ENCODE measurements around the gene TRPV4.

The TRPV4 gene

DNA sequence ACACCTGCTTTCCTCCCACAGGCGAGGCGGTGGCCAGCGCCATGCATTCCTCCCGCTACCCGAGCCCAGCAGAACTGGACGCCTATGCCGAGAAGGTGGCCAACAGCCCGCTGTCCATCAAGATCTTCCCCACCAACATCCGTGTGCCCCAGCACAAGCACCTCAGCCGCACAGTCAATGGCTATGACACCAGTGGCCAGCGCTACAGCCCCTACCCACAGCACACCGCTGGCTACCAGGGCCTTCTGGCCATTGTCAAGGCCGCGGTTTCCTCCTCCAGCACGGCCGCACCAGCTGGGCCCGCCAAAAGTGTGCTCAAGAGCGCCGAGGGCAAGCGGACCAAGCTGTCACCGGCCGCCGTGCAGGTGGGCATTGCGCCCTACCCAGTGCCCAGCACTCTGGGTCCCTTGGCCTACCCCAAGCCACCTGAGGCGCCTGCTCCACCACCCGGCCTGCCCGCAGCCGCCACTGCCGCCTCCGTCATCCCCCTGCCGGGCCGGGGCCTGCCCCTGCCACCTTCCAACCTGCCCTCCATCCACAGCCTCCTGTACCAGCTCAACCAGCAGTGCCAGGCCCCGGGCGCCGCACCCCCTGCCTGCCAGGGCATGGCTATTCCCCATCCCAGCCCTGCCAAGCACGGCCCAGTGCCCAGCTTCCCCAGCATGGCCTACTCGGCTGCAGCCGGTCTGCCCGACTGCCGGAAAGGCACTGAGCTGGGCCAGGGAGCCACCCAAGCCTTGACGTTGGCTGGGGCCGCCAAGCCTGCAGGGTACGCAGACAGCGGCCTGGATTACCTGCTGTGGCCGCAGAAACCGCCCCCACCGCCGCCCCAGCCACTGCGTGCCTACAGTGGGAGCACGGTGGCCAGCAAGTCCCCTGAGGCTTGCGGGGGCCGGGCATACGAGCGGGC is 65.0 kb downstream of the TRPV4 start:
- H3K9me3 Mint-ChIP-seq: no peaks in the 10 kb centered on the region
- H3K4me1 Mint-ChIP-seq: peaks cover 15% of the 10 kb centered on the region
- no peak overlapping the region for H3K4me3 Mint-ChIP-seq
- TF ChIP-seq, protein P1, sequence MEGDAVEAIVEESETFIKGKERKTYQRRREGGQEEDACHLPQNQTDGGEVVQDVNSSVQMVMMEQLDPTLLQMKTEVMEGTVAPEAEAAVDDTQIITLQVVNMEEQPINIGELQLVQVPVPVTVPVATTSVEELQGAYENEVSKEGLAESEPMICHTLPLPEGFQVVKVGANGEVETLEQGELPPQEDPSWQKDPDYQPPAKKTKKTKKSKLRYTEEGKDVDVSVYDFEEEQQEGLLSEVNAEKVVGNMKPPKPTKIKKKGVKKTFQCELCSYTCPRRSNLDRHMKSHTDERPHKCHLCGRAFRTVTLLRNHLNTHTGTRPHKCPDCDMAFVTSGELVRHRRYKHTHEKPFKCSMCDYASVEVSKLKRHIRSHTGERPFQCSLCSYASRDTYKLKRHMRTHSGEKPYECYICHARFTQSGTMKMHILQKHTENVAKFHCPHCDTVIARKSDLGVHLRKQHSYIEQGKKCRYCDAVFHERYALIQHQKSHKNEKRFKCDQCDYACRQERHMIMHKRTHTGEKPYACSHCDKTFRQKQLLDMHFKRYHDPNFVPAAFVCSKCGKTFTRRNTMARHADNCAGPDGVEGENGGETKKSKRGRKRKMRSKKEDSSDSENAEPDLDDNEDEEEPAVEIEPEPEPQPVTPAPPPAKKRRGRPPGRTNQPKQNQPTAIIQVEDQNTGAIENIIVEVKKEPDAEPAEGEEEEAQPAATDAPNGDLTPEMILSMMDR (IDR thresholded peaks at IDR 0.05; ENCODE audit: unreplicated experiment in 3 of 3): no peak
- no peak overlapping the region for H3K27ac Mint-ChIP-seq
- no peaks in the 10 kb centered on the region for H3K36me3 Mint-ChIP-seq (ENCODE audit: low read depth)
- peaks cover 8% of the 10 kb centered on the region for H3K27me3 Mint-ChIP-seq (ENCODE audit: low read depth)

DNA sequence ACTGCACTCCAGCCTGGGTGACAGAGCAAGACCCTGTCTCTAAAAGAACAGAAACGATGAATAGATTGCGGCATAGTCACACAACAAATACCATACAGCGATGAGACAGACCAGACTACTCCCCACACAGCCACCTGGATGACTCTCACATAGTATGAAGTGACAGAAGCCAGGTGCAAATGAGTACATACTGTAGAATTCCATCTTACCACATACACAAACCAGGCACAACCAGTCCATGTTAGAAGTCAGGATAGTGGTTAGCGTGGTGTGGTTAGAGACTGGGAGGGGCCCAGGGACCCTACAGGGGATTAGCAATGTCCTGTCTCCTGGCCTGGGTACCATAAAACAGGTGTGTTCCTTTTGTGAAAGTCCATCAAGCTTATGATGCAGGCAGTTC is 65.7 kb downstream of the TRPV4 start:
- peaks cover 3% of the 10 kb centered on the region for H3K27me3 Mint-ChIP-seq (ENCODE audit: low read depth)
- no peaks in the 10 kb centered on the region for H3K9me3 Mint-ChIP-seq
- no peak overlapping the region for H3K4me3 Mint-ChIP-seq
- TF ChIP-seq, protein P1 (IDR thresholded peaks at IDR 0.05; ENCODE audit: unreplicated experiment in 3 of 3): no peak
- H3K27ac Mint-ChIP-seq: no peak overlapping the region
- H3K4me1 Mint-ChIP-seq: peaks cover 9% of the 10 kb centered on the region
- no peaks in the 10 kb centered on the region for H3K36me3 Mint-ChIP-seq (ENCODE audit: low read depth)

DNA sequence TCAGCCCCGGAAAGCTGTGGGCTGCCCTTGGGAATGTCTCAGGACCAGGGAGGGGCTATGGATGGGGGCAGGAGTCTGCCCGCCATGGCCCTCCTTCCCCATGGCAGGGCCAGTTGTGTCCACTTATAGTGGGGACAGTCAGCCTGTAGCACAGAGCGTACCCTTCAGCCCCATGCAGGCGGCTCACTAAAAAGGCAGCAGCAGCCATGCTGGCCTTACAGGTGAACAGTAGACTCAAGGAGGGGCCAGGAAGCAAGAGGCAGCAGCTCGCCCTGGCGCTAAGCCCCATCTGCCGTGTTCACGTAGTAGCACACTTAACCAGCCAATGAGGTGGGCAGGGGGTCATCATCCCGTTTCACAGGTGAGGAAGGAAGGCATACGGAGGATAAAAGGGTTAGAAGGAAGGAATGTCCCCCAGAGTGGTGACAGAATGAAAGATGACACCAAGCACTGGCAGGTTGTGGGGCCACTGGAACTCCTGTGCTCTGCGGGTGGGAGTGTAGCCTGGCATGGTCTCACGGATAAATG is 66.9 kb downstream of the TRPV4 start:
- Mint-ChIP-seq H3K27me3 (ENCODE audit: low read depth) (no peaks in the 10 kb centered on the region), H3K4me1 (peaks cover 8% of the 10 kb centered on the region), H3K4me3 (no peak overlapping the region), H3K9me3 (no peaks in the 10 kb centered on the region), H3K36me3 (ENCODE audit: low read depth) (no peaks in the 10 kb centered on the region), H3K27ac (no peak overlapping the region)
- TF ChIP-seq, protein P1 (IDR thresholded peaks at IDR 0.05; ENCODE audit: unreplicated experiment in 3 of 3): no peak

DNA sequence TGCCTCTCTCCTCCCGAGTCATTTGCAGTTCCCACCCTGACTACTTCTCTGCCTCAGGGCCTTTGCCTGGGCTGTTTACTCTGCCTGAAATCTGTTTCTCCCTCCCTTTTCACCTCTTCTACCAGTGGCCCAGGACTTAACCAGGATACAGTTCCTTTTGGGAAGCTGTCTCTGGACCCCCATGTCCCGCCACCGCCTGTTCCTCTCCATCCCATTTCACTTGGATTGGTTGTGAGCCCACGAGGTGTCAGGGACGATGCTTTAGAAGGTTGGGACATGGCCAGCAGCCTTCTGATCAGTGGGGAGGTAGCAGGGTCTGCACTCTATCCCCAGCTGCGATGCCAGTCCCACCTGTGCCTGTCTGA is 67.8 kb downstream of the TRPV4 start:
- no peak overlapping the region for H3K4me3 Mint-ChIP-seq
- H3K27ac Mint-ChIP-seq: no peak overlapping the region
- no peaks in the 10 kb centered on the region for H3K9me3 Mint-ChIP-seq
- no peaks in the 10 kb centered on the region for H3K36me3 Mint-ChIP-seq (ENCODE audit: low read depth)
- H3K27me3 Mint-ChIP-seq (ENCODE audit: low read depth): no peaks in the 10 kb centered on the region
- peaks cover 5% of the 10 kb centered on the region for H3K4me1 Mint-ChIP-seq
- TF ChIP-seq, protein P1 (IDR thresholded peaks at IDR 0.05; ENCODE audit: unreplicated experiment in 3 of 3): no peak

DNA sequence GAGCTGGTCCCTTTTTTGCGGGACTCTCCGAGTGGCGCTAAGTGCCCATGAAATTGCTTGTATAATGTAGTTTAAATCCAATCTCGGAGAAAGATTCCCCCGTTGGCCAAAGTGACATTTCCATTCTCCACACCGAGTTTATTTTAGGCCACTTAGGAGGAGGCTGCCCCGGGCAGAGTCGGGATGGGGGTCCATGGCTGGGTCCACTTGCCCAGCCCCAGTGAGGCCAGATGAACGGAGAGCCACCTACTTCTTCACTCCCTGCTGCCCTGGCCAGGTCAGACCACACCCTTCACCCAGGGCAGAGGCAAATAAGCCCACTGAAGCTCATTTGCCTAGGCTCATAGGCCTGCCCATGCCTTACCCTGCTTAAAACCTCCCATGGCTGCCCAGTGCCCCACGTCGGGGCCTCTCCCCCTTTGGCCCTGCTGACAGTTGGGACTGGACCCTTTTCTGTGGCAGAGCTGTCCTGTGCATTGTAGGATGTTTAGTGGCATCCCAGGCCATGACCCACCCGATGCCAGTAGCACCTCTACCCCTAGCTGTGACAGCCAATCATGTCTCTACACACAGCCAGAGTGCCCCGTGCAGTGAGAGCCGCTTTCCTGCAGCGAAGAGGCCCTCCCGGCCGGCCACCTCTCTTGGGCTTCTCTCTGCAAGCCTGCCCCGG is 68.3 kb downstream of the TRPV4 start:
- Mint-ChIP-seq H3K4me1 (no peaks in the 10 kb centered on the region), H3K36me3 (ENCODE audit: low read depth) (no peaks in the 10 kb centered on the region), H3K27ac (no peak overlapping the region), H3K4me3 (no peak overlapping the region), H3K9me3 (no peaks in the 10 kb centered on the region), H3K27me3 (ENCODE audit: low read depth) (no peaks in the 10 kb centered on the region)
- TF ChIP-seq, protein P1 (IDR thresholded peaks at IDR 0.05; ENCODE audit: unreplicated experiment in 3 of 3): no peak
